SK-N-SH (cell line): ENCODE data around the gene EXOC4.

Experiments used
- EP300 ChIP-seq, 2 experiments: IDR thresholded peaks; 2 replicates each; pipeline versions ENCODE4 v1.4.0 to v1.6.1; 2012; ENCODE audit warnings: borderline replicate concordance in 1 of 2, low read depth in 1 of 2, low read length in 1 of 2
- FOXM1 ChIP-seq: IDR thresholded peaks from 2 replicates; pipeline ENCODE4 v1.4.0; 2012; ENCODE audit warnings: low read depth, mild to moderate bottlenecking
- GATA2 ChIP-seq: sonication (generic); formaldehyde crosslinking; IDR thresholded peaks from 2 replicates; pipeline ENCODE4 v1.5.0; 2020; ENCODE audit warnings: mild to moderate bottlenecking, missing genetic modification reagents
- POLR2AphosphoS5 ChIP-seq: IDR thresholded peaks from 2 replicates; pipeline ENCODE4 v1.6.1; 2012; ENCODE audit warnings: low read depth, low read length
- TCF12 ChIP-seq: IDR thresholded peaks from 2 replicates; pipeline ENCODE4 v1.4.0; 2012
- YY1 ChIP-seq: IDR thresholded peaks from 2 replicates; pipeline ENCODE4 v1.4.0; 2012; ENCODE audit warnings: low read depth, mild to moderate bottlenecking
- TF ChIP-seq, protein P1 (sequence below): fragments of 200-600 bp; sonication (generic); IDR thresholded peaks from 2 replicates; pipeline ENCODE4 v1.6.1; 2017; ENCODE audit warnings: antibody characterized with exemption, mild to moderate bottlenecking, moderate library complexity
- TF ChIP-seq, protein P2 (sequence below): IDR thresholded peaks from 2 replicates; pipeline ENCODE4 v1.4.0; 2012; ENCODE audit warnings: low read depth, borderline replicate concordance
- TF ChIP-seq, protein P3 (sequence below): IDR thresholded peaks from 2 replicates; pipeline ENCODE4 v1.4.0; 2012; ENCODE audit warnings: low read depth
- TF ChIP-seq, protein P4 (sequence below): fragments of 150-350 bp; IDR thresholded peaks from 2 replicates; pipeline ENCODE4 v1.6.1; 2017; ENCODE audit warnings: antibody characterized with exemption, low read length, low read depth, borderline replicate concordance

DNA sequence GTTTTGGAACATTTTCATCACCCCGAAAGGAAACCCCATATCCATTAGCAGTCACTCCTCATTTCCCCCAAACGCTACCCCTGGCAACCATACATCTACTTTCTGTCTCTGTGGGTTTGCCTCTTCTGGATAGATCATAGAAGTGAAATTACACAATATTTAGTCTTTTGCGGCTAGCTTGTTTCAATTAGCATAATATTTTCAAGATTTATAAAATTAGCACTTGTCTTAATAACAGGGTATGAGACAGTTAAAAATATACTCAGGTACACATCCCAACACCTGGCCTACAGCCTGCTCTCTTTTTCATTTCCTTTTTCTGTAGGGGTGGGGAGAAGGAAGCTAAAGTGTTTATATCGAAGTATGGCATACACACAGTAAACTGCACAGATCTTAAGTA lies 792.8 kb downstream of the EXOC4 start:
- TF ChIP-seq, protein P1, sequence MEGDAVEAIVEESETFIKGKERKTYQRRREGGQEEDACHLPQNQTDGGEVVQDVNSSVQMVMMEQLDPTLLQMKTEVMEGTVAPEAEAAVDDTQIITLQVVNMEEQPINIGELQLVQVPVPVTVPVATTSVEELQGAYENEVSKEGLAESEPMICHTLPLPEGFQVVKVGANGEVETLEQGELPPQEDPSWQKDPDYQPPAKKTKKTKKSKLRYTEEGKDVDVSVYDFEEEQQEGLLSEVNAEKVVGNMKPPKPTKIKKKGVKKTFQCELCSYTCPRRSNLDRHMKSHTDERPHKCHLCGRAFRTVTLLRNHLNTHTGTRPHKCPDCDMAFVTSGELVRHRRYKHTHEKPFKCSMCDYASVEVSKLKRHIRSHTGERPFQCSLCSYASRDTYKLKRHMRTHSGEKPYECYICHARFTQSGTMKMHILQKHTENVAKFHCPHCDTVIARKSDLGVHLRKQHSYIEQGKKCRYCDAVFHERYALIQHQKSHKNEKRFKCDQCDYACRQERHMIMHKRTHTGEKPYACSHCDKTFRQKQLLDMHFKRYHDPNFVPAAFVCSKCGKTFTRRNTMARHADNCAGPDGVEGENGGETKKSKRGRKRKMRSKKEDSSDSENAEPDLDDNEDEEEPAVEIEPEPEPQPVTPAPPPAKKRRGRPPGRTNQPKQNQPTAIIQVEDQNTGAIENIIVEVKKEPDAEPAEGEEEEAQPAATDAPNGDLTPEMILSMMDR: no peak
- TF ChIP-seq, protein P2, sequence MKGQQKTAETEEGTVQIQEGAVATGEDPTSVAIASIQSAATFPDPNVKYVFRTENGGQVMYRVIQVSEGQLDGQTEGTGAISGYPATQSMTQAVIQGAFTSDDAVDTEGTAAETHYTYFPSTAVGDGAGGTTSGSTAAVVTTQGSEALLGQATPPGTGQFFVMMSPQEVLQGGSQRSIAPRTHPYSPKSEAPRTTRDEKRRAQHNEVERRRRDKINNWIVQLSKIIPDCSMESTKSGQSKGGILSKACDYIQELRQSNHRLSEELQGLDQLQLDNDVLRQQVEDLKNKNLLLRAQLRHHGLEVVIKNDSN: no peak
- TF ChIP-seq, protein P3, sequence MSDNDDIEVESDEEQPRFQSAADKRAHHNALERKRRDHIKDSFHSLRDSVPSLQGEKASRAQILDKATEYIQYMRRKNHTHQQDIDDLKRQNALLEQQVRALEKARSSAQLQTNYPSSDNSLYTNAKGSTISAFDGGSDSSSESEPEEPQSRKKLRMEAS: no peak
- TF ChIP-seq POLR2AphosphoS5 (no peak), TCF12 (no peak), GATA2 (CRISPR knock-in tag) (no peak), EP300 (IDR thresholded peaks at IDR 0.05; ENCODE audit: borderline replicate concordance in 1 of 2, low read depth in 1 of 2, low read length in 1 of 2) (no peak), FOXM1 (no peak), YY1 (no peak)
- TF ChIP-seq, protein P4, sequence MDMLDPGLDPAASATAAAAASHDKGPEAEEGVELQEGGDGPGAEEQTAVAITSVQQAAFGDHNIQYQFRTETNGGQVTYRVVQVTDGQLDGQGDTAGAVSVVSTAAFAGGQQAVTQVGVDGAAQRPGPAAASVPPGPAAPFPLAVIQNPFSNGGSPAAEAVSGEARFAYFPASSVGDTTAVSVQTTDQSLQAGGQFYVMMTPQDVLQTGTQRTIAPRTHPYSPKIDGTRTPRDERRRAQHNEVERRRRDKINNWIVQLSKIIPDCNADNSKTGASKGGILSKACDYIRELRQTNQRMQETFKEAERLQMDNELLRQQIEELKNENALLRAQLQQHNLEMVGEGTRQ: no peak
